IMR-90 (cell line): Measurements from ENCODE around the gene SLC25A15.

Source experiments
- MXI1 ChIP-seq: IDR thresholded peaks from 2 replicates; pipeline ENCODE4 v1.6.1; 2012; ENCODE audit warnings: low read depth, mild to moderate bottlenecking, low read length, moderate library complexity, borderline replicate concordance
- POLR2A ChIP-seq: IDR thresholded peaks from 2 replicates; pipeline ENCODE4 v1.6.1; 2012; ENCODE audit warnings: mild to moderate bottlenecking, low read depth, low read length
- RCOR1 ChIP-seq: IDR thresholded peaks from 2 replicates; pipeline ENCODE4 v1.6.1; 2012; ENCODE audit warnings: mild to moderate bottlenecking, low read length, improper control_type of control experiment; ENCODE audit not compliant: insufficient replicate concordance
- RFX5 ChIP-seq: IDR thresholded peaks from 2 replicates; pipeline ENCODE4 v1.8.0; 2012; ENCODE audit warnings: low read depth, mild to moderate bottlenecking, low read length, moderate library complexity
- SMC3 ChIP-seq: fragments of 150-350 bp; IDR thresholded peaks from 2 replicates; pipeline ENCODE4 v1.6.1; 2016; ENCODE audit warnings: low read depth, mild to moderate bottlenecking, antibody characterized with exemption, low read length, moderate library complexity
- TF ChIP-seq, protein P1 (sequence below): conservative IDR thresholded peaks from 2 replicates; pipeline ENCODE4 v1.5.1; 2012; ENCODE audit warnings: mild to moderate bottlenecking, low read depth, low read length, improper control_type of control experiment

DNA sequence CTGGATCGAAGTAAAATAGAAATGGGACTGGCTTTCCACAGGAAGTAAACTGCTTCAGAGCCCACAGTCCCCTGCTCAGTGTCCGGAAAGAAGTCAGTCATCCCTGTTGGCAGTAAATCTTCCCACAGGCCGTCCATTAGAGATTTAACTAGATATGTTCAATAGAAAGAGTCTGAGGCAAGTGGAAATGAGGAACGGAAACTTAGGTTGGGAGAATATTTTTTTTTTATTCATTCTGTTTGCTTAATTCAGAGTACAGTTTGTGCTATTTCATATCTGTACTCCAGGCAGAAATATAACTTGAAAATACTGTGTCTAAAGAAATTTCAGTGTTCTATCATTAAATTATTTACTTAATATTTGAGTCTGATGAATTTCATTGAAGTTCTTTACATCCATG is 22.7 kb downstream of the SLC25A15 start:
- TF ChIP-seq, protein P1, sequence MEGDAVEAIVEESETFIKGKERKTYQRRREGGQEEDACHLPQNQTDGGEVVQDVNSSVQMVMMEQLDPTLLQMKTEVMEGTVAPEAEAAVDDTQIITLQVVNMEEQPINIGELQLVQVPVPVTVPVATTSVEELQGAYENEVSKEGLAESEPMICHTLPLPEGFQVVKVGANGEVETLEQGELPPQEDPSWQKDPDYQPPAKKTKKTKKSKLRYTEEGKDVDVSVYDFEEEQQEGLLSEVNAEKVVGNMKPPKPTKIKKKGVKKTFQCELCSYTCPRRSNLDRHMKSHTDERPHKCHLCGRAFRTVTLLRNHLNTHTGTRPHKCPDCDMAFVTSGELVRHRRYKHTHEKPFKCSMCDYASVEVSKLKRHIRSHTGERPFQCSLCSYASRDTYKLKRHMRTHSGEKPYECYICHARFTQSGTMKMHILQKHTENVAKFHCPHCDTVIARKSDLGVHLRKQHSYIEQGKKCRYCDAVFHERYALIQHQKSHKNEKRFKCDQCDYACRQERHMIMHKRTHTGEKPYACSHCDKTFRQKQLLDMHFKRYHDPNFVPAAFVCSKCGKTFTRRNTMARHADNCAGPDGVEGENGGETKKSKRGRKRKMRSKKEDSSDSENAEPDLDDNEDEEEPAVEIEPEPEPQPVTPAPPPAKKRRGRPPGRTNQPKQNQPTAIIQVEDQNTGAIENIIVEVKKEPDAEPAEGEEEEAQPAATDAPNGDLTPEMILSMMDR, result no peak
- TF ChIP-seq RCOR1 (no peak), SMC3 (no peak), POLR2A (no peak), RFX5 (no peak), MXI1 (no peak)
